HG02870 (cell line): ENCODE data around the gene ENOX1.

Experiments
- ATAC-seq: cut with Tn5 transposase; IDR thresholded peaks from one replicate; pipeline ENCODE4 v1.9.1; 2021; ENCODE audit warnings: mild to moderate bottlenecking, moderate library complexity; ENCODE audit not compliant: unreplicated experiment

Gene ENOX1

GRCh38 chr13:43555667-43556066 lies 231.1 kb downstream of the ENOX1 start:
- no peak for ATAC-seq

DNA sequence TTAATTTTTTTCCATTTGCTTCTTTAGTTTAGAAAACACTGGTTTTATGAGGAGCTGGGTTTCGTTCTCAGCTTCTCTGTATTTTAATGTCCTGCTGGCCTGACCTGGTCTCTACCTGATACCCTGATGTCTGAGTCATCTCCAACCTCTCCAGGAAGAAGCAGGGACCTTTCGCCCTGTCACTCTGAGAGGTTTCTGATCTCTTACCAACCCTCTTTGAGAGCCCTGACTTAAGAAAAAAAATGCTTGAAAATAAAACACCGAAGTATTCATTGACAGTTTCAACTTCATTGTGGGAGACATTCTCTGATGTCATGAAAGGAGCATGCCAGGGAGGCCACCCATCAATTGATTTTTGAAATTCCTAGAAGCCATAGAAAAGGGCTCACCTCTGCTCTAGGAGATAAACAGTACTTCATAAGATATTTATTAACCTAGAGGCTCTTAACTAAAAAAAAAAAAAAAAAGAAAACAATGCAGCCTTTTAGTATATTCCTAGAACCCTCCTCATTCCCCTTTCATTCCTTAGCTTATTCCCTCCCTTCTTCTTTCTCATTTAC lies 234.8 kb downstream of the ENOX1 start:
- no peak for ATAC-seq

DNA sequence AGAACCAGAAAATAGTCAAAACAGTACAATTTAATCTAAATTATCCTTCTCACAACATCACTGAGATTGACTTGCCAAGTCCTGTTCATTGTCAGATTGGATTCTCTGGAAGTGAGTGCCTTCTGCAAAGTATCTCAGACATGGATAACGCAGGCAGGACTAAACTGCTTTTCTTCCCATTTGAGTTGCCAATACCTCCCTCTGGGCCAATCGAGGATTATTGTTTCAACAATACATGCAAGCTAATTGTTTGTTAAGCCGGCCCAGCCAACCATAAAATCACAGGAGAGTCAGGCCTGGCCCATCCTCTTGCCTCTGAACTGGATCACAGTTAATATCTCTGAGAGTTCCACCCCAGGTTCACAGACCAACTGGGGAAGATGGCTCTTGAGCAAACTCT lies 240.0 kb downstream of the ENOX1 start:
- no peak for ATAC-seq

- ATAC-seq, result no peak
Observed at GRCh38 chr13:43546251-43546650, 240.5 kb downstream of the ENOX1 start.

- no peak for ATAC-seq
Observed at GRCh38 chr13:43545317-43545874, 241.4 kb downstream of the ENOX1 start.

- ATAC-seq, result no peak
Observed at GRCh38 chr13:43544631-43545030, 242.1 kb downstream of the ENOX1 start.

- no peak for ATAC-seq
Observed at GRCh38 chr13:43544011-43544410, 242.8 kb downstream of the ENOX1 start.

- ATAC-seq, result no peak
Observed at GRCh38 chr13:43543331-43543730, 243.4 kb downstream of the ENOX1 start.

GRCh38 chr13:43537124-43537523 lies 249.6 kb downstream of the ENOX1 start:
- ATAC-seq, result no peak

DNA sequence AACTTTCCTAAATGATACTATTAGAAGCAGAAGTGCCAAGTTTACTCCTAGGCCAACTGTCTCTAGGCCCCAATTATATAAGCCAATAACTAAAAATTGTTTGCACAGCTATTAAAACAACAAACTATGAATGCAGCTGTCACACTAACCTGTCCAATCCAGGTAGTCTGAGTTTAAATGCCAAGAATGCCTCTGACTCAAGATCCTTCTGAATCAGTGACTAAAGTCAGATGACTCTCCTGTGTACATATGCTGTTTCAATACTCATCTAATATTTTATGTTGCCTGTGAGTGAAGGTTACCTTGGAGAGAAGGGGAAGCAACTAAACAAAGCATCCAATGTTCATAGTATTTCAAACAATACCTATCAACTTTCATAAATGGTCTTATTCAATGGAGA lies 257.0 kb downstream of the ENOX1 start:
- ATAC-seq, result no peak

DNA sequence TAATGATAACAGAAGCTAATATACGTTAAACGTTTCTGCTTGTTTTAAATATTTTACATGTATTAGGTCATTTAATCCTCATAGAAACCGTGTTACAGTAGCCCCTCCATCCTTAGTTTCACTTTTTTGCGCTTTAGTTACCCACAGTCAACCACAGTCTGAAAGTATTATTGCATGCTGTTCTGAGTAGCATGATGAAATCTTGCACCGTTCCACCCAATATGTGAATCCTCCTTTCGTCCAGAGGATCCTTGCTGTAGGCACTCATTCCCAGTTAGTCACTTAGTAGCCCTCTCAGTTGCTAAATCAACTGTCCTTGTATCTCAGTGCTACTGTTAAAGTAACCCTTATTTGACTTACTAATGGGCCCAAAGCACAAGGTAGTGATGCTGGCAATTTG lies 257.8 kb downstream of the ENOX1 start:
- no peak for ATAC-seq

GRCh38 chr13:43522788-43523187 lies 264.0 kb downstream of the ENOX1 start:
- no peak for ATAC-seq

- ATAC-seq, result no peak
Observed at GRCh38 chr13:43520351-43520750, 266.4 kb downstream of the ENOX1 start.

- ATAC-seq, result no peak
Observed at GRCh38 chr13:43518833-43519232, 267.9 kb downstream of the ENOX1 start.

DNA sequence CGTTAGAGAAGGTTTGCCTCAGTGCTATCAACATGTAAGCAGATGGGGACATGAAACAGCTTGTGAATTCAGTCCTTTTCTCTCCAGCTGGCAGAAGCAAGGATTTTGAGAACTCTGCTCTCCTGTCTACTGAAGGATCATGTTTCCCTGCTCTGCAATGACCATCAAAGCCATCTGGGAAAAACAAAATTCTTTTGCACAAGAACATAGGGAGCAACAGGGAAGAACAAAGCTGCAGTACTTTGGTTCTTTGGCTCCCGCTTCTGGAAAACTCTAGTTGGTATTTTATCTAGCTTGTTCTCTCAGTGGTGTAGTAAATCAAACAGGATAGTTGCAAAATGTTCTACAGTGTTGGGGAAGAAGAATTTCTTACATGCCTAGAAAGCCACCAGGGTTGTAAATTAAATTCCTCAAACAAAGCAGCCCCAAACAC lies 270.4 kb downstream of the ENOX1 start:
- no peak for ATAC-seq

DNA sequence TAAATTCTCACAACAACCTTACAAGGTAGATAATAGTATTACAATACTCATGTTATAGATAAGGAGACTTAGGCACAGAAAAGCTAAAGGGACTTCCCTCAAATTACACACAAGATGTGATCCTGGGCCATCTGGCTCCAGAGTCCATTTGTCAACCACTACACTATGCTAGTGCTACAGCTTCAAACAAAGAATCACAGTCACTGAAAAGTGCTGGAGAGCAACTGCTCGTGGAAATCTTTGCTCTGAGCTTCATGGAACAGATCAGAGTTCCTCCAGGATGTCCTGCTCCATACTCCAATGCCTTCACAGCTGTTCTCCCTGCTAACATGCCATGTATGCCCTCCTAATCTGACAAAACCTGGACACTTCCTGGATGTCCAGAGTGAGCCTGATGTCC lies 271.2 kb downstream of the ENOX1 start:
- no peak for ATAC-seq

- ATAC-seq, result no peak
Observed at GRCh38 chr13:43514311-43514710, 272.5 kb downstream of the ENOX1 start.

GRCh38 chr13:43512221-43512620 lies 274.6 kb downstream of the ENOX1 start:
- no peak for ATAC-seq

DNA sequence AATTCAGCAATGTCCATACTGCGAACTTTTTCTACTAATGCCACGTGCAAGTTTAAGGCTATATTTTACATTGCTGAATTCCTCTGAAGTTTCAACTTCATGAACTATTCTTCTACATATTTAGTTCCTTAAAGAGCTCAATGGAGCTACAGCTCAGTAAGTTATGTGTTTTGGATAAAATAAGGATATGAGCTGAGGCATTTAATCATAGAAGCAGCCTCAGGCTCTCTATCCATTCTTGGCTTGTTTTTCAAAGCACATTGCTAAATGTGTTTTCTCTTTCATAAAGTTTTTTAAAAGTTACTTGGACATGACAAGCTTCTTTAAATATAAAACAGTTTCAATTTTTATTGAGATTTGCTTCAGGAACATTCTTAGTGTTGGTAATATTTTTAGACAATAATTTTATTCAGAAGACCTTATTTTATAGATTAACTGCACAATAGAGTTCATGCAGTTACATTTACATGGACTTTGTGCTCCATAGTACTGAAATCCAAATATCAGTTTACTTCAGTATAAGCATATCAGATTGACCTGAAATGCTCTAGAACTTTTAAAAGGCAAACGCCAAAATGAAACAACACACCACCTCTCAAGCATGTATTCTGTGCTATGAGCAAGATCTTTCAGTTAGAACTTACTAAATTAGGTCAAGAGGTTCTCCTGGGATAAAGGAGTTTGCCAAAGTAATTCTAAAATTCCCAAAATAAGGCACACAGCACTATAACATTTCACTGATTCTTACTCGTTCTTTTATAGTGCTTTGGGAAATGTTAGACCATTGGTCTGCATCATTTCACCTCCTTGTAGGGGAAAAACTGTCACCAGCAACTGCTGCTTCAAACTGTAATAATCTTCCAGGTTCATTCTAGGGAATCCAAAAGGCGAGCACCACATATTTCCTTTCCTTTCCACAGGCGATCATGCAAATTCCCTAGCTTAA lies 275.5 kb downstream of the ENOX1 start:
- ATAC-seq, result no peak

- ATAC-seq, result no peak
Observed at GRCh38 chr13:43495732-43496131, 291.0 kb downstream of the ENOX1 start.

DNA sequence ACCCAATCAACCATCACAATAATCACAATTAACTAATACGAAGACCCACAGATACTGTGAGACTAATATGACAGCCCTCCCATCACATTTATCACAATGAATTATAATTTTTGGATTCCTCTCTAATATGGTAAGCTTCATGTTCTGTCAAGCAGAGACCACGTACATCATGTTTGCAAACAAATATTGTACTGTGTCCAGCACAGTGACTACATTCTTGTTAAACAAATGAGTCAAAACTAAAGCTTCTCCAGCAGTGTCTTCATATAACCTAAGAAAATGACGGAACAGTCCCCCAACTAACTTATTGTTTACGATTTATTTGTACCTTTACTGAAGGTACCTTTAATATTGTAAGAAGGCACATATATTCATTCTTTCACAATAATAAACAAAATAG lies 292.6 kb downstream of the ENOX1 start:
- no peak for ATAC-seq

DNA sequence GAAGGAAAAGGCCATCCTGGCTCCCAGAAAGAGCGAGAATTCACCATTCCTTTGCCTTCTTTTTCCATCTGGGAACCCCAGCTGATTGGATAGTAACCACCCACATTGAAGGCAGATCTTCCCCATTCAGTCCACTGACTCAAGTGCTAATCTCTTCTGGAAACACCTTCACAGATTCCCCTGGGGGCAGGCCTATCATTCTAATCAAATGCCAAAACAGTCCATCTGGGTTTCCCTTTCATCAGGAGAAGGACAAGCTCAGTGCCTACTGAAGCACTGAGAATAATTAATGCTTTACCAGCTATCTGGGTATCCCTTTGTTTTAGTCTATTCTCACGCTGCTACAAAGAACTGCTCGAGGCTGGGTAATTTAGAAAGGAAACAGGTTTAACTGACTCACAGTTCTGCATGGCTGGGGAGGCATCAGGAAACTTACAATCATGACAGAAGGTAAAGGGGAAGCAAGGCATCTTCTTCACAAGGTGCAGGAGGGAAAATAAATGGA lies 293.2 kb downstream of the ENOX1 start:
- ATAC-seq, result no peak
